GM21526 (cell line): Measurements from ENCODE around the gene NPY2R.

Experiments
- ATAC-seq: cut with Tn5 transposase; IDR thresholded peaks from one replicate; pipeline ENCODE4 v1.9.1; 2021; ENCODE audit warnings: moderate library complexity; ENCODE audit not compliant: unreplicated experiment, low FRiP score

The NPY2R gene, protein sequence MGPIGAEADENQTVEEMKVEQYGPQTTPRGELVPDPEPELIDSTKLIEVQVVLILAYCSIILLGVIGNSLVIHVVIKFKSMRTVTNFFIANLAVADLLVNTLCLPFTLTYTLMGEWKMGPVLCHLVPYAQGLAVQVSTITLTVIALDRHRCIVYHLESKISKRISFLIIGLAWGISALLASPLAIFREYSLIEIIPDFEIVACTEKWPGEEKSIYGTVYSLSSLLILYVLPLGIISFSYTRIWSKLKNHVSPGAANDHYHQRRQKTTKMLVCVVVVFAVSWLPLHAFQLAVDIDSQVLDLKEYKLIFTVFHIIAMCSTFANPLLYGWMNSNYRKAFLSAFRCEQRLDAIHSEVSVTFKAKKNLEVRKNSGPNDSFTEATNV

DNA sequence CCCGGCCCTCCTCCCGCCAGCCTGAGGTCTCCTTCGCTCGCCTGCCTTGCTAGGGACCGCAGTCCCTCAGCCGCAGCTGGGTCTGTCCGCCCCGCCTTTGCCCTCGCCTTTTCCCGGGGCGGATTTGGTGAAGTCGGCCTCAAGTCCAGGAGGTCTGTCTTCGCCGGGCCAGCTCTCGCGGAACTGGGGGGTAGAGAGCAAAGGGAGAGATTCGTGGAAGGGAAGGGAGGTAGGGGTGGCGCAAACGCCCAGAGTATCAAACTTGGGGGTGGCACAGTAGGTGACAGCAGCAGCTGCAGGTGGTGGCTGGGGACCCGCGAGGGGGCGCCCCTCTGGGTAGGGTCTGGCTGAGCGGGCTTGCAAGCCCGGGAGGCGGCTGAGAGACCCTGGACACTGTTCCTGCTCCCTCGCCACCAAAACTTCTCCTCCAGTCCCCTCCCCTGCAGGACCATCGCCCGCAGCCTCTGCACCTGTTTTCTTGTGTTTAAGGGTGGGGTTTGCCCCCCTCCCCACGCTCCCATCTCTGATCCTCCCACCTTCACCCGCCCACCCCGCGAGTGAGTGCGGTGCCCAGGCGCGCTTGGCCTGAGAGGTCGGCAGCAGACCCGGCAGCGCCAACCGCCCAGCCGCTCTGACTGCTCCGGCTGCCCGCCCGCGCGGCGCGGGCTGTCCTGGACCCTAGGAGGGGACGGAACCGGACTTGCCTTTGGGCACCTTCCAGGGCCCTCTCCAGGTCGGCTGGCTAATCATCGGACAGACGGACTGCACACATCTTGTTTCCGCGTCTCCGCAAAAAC, at the start of gene NPY2R:
NPY2R (plus strand) TSS at position 379 of the 797 bp plus-strand sequence. CDS start 5,304 bp downstream, outside the sequence.
- no peak for ATAC-seq

DNA sequence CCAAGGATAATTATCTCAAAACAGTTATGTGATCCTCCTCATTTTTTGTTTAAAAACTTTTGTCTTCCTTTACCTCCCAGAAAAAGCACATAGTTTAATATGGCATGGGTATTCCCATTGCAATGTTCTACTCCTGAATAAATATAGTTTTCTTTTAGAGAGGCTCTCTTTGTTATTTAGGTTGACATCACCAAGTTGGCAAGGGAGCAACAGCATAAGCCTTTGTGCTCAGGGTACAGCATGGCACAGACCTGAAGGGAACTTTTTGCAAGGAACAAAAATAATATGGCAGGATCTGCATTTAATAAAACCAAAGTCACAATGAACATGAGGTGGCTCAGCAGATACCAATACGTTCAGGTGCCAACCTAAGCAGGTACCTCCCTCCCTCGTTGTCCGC, 47.1 kb upstream of the NPY2R start:
- ATAC-seq = no peak

DNA sequence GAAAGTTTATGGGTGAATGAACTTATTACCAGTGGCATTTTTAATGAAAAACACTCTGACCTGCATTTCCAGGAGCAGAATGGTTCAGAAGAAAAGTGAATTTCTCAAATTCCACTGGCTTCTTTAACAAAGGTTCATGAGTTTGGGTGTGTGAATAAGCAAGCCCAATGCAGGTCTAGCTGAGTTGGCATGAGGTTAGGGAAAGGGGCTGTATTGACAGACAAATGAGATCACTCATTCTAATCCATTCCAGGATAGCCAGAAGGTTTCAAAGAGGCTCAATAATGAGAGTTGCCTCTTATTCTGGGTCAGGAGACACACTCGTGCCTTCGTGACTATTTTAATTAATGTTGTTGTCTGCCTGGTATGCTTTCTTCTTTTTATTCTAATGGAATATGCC, 43.7 kb upstream of the NPY2R start:
- no peak for ATAC-seq

DNA sequence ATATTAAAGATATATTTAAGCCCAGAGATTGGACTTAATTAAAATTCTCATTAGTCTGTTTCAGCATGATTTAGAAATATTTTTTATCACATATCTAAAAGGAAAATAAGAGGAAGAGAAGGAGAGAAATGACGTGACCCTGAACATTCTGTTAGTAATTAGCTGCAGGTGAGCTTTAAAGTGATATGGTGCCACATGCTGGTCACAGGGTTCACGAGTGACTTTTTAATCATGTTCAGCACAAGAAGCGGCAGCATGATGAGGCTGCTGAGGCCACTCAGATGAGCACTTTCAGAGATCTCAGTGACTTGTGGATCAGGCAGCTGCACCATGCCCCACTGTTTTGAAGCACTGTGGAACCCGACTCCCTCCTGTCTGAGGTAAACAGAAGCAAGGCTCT, 37.9 kb upstream of the NPY2R start:
- ATAC-seq = no peak

DNA sequence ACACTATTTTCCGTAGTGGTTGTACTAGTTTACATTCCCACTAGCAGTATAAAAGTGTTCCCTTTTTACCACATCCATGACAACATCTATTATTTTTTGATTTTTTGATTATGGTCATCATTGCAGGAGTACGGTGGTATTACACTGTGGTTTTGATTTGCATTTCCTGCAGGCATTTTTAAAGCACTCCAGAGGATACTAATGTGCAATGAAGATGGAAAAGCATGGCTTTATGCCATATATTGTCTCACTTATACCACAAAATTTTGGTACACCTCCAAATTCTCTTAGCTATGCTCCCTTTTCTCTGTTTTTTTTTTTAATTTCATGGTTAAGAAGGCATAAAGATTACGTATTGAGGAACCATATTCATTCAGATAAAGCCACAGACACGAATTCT, 35.1 kb upstream of the NPY2R start:
- ATAC-seq = no peak

DNA sequence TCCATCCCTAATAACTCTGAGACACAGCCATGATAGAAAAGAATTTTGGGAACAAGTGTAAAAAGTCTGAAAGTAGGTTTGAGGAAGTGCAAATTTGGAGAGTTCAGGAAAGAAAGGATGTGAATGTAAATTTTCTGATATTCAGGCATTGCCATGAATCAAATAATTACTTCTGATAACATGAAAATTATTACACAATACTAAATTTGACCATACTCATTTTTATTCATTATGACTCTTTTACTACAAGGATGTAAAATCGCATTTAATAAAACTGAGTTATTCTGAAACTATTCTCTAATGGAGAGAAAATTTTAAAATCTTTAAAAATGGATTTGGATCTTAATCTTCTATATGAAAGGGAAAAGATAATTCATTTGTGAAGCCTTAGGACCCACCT, 33.8 kb upstream of the NPY2R start:
- no peak for ATAC-seq

DNA sequence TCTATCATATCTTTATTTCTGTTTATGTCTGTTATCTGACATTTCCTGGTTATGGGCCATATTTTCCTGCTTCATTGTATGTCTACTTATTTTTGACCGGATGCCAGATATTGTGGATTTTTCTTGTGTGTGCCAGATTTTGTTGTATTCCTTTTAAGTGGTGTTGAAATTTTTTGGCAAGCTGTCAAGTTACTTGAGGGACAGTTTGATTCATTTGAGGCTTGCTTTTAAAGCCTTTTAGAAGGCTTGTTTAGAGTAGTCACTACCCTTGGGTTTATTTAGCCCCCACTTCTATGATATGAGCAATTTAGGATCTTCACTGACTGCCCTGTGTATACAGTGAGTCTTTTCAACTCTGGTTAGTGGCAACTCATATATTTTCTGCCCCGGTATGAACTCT, 29.2 kb upstream of the NPY2R start:
- ATAC-seq = no peak

DNA sequence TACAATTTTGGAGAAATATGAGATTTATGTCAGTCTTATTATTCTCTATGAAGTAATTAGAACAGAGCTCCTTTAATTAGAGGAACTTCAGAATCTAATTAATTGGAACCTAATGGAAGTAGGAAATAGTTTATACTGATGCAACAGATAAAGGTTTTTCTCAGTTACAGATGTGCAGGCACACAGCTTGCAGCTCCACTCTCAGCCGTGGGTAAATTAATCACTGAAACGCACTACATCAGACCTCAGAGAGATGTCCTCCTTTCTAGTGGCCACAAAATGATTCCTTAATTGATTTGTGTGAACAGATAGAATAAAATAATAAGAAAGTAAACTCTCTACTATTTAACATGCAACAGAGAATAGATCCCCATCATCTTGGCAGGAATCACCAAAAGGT, 21.5 kb upstream of the NPY2R start:
- no peak for ATAC-seq

DNA sequence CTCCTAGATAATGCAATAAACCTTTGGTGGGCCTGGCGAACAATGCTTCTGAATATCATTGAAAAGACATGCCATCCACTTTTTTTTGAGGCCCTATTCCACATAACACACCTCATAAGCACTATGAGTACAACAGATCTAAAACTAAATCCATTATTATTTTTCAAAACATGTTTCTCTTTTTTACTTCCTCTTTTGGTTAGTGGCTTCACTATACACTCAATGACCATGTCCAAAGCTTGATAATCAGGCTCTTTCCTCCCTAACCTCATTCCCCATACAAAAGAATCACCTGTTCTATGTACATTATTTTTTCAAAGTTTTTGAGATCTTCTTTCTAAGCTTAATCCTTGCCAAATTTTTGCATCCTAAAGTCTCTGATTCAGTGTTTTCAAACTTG, 20.4 kb upstream of the NPY2R start:
- ATAC-seq = no peak

DNA sequence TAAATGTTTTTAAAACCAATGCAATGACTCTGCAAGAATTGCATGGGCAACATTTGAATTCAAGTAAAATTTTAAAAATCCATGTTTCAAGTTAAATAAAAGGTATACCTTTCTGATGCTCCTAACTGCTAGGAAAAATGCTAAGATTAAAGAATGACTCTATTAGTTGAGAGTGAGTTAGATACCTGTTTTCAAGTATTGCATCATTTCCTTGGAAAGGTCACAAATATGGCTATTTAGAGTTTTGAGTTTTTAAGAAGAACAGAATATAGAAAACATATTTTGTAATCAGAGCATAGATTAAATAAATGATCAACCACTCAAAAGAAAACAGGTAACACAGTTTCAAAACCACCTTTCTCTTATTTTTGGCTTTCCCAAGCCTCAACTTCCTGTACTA, 18.3 kb upstream of the NPY2R start:
- ATAC-seq = no peak

DNA sequence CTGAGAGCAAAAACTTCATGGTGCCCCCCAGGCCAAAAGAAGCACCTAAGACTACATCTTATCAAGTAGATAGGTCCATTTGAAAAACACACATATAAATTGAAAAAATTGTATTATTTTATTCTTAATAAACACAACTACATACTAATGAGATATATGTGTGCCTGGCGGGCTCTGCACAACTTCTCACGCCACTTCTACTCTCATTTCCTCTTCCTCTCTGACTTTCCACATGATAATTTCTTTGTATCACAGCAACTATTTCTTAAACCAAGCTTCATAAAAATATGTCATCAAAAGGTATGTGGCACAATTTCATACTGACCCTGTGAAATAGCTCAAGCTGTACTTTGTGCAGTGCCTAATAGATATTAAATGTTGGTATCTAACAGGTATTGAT, 10.7 kb upstream of the NPY2R start:
- no peak for ATAC-seq

DNA sequence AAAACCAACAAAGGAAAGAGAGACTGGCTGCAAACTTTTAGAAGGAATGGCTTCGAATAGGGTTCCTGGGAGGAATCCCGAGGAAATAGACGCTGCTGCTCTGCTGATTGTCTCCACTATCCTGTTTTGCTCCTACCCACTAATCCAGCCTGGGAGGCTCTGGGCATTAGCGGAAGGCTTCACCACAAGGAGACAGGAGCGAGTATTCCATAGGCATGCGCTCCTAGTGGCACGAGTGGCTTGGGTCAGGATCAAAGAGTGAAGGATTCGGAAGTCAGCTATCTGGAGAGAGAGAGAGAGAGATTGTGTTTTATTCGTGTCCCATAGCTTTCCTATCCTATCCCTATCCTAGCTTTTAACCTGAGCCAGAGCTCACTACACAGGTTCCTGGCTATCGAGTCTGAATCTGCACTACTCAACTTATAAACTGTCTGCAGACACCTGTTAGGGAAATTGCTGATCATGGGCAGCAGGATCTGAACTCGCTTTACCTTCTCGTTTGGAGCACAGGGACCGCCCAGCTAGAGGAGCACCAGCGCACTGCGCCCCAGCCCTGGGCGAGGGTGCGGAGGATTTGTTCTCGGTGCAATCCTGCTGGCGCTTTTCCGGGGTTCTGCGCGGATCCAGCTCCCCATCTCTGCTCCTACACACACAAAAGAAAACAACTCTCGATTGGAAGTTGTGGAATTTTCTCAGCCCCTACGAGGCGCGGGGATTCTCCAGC, 740 bp upstream of the NPY2R start:
- ATAC-seq = no peak

DNA sequence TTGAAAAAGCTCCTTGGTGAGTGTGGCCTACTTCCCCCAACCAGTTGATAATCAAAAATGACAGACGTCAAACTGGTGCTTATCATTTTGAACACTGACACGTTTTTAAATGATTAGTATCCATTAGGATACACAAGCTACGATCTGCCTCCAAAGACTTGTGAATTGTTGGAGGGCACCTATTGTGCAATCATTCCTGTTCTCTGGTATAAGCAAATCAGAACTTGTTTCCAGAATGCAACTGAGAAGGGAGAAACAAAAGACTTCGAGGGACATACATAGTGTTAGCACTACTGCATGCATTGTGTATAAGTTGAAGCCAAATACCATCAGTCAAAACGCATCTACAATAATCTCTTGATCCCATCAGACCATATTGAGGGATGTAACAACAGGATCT, 11.6 kb downstream of the NPY2R start:
- no peak for ATAC-seq

DNA sequence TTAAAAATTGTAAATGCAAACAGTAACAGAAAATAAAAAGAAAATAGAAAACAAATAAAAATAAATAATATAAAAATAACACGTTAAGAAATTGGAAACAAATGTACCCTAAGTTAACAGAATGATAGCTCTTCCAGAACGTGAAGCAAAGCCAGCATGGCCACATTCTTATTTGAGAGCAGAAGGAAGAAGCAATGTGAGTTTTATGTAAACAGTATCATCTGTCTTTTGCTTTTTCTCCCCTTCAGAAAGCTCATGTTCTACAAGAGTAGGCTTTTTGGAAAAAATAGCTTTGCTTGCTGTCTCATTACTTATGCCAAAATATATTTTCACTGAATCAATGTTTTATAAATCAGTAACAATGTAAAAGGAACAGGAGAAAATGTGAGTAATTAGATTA, 18.7 kb downstream of the NPY2R start:
- ATAC-seq = no peak

DNA sequence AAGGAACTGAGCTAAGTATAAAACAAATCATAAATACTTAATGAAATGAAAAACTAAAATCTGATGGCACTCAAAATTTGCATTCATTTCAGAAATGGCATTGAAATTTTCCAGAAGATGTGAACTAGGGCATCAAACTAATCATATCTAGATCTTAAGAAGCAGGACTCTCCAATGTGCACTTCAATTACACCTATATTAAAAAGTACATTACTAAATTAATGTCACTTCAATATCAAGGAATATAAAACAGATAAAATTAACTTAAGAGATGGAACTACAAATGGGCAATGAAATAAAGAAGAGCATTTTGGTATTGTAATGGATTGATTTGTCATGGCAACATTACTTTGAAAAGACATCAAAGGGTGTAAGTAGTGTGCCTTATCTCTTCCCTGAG, 20.3 kb downstream of the NPY2R start:
- no peak for ATAC-seq

DNA sequence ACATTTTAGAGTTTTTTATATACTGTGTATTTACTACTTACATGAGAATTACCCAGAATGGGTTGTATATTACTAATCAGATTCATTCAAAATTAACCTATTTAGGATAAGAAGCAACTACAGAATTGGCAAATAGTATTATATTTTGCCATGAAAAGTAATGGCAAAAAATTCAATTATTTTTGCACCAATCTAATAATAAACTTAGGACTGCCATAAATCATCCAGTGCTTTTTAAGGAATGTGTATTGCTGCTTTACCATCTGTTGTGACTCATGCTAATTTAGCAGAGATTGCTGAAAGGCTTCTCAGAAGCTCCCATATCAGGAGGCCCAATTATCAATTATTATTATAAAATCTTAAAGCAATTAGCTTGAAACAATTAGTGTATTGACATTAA, 24.0 kb downstream of the NPY2R start:
- ATAC-seq = no peak

DNA sequence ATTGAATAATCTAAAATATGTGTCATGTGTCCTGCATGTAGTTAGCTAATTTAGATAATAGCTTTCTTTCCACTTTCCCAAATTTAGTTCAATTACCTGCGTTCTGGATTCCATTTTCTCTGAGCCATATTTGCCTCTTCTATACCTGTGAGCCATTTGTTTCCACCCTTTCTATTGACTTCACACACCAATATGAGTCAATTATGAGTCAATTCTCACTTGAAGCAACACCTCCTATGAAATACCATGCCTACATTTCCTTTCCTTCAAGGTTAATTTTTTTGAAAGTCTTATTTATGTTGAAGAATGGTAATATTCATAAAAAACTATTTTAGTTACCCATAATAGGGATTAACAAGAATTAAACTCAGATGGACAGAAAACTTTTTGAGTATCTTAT, 25.8 kb downstream of the NPY2R start:
- no peak for ATAC-seq

DNA sequence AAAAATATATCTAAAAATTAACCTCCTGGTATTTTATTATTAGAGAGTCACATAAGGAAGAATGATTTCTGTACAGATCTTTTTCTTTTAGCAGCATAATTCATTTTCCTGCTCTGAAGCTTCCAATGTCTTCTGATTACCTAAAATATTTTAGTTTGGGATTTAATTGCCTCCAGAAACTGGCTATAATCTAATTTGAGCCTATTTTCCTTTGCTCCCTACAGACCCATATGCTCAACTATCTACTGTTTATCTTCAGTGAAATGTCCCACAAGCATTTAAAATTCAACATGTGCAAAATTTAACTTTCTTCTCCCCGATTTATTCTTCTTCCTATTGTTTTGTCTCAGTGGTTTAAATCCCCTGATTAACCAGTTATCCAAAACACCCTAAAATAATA, 29.1 kb downstream of the NPY2R start:
- no peak for ATAC-seq

DNA sequence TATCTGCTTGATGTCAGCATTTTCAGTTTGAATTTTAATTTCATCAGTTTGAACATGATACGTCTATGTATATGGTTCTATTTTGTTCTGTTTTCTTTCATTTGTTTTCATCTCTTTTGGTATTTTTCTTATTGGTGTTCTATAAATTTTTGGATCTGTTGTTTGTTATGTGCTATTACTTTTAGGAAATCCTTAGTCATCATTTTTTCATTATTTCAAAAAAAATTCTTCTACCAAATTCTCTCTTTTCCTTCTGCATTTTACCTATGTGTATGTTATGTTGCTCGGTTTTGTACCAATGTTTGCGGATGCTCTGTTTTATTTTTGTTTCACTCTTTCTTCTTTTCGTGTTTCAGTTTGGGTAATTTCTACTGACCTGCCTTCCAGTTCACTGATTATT, 32.8 kb downstream of the NPY2R start:
- no peak for ATAC-seq

DNA sequence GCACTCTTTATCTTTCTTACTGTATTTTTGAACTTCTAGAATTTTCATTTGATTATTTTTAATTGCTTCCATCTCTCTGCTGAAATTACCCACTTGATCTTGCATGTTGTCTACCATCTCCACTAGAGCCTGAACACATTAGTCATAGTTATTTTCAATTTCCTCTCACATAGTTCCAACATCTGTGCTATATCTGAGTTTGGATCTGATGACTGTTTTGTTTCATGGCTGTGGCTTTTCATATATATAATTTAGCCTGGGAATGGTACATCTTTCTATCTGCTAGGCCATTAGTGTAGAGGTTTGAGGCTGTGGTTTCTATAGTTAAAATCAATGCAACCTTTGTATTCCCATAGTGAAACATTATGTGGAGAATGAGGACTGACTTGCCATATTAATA, 33.2 kb downstream of the NPY2R start:
- no peak for ATAC-seq

DNA sequence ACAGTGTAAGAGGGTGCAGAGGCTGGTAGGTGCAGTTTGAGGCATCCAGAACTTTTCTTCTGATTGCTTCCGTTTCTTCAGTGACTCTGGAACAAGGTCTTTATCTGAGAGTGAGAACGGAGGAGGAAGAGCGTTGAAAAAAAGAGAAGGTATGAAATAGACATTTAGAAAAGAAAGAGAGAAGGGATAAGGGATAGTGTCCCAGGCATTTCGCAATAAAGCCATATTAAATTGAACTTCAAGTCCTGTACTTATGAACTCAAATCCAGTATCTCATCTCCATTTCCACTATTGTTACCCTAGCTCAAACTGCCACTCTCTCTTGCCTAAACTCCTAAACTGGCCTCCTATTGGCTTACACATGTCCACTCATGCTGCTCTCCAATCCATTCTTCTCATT, 36.7 kb downstream of the NPY2R start:
- no peak for ATAC-seq
